WTC11 (cell line): ENCODE results near the gene FES. TPM values are rescaled to one million over a fixed set of nuclear protein-coding genes. Genes with fewer than 3 reads are reported as not detected.

Source experiments
- ATAC-seq: fragments of 200-7000 bp; cut with Tn5 transposase; 2 replicates; pipeline ENCODE4 v1.10.0; 2021; ENCODE audit warnings: mild to moderate bottlenecking, moderate library complexity
- CTCF ChIA-PET: fragments of 300-600 bp; sonication (Branson Sonifier 250); formaldehyde crosslinking; loops from one replicate; lab custom pipeline; 2021; ENCODE audit warnings: antibody characterized with exemption; lab: Charles Lee
- POLR2A ChIA-PET: fragments of 350-600 bp; sonication (Branson Sonifier 250); formaldehyde crosslinking; loops from one replicate; lab custom pipeline; 2021; ENCODE audit warnings: antibody characterized with exemption; lab: Charles Lee
- DNase-seq: peaks from one replicate; pipeline ENCODE4 v3.0.0; 2021; ENCODE audit warnings: low spot score
- H3K27ac Mint-ChIP-seq: 2 replicates; pipeline ENCODE4 v1.8.0; 2021; ENCODE audit warnings: mixed read lengths
- H3K27me3 Mint-ChIP-seq: 2 replicates; pipeline ENCODE4 v1.8.0; 2021; ENCODE audit warnings: low read depth, mild to moderate bottlenecking, moderate library complexity, mixed read lengths
- H3K36me3 Mint-ChIP-seq: 2 replicates; pipeline ENCODE4 v1.8.0; 2021; ENCODE audit warnings: mixed read lengths
- H3K4me1 Mint-ChIP-seq: 2 replicates; pipeline ENCODE4 v1.8.0; 2022; ENCODE audit warnings: mixed read lengths
- H3K4me3 Mint-ChIP-seq: 2 replicates; pipeline ENCODE4 v1.8.0; 2021; ENCODE audit warnings: mild to moderate bottlenecking, moderate library complexity, mixed read lengths
- H3K9me3 Mint-ChIP-seq: 2 replicates; pipeline ENCODE4 v1.8.0; 2021; ENCODE audit warnings: mixed read lengths
- ATF2 ChIP-seq: sonication (generic); formaldehyde crosslinking; IDR thresholded peaks from 2 replicates; pipeline ENCODE4 v1.8.1; 2022; ENCODE audit warnings: low read depth, missing genetic modification reagents, borderline replicate concordance
- ATF3 ChIP-seq: sonication (generic); formaldehyde crosslinking; conservative IDR thresholded peaks from 2 replicates; pipeline ENCODE4 v1.8.1; 2022; ENCODE audit warnings: mild to moderate bottlenecking, missing genetic modification reagents
- E2F1 ChIP-seq: sonication (generic); formaldehyde crosslinking; IDR thresholded peaks from 2 replicates; pipeline ENCODE4 v1.8.0; 2022; ENCODE audit warnings: mild to moderate bottlenecking, missing genetic modification reagents
- E2F4 ChIP-seq: sonication (generic); formaldehyde crosslinking; IDR thresholded peaks from 2 replicates; pipeline ENCODE4 v1.8.1; 2022; ENCODE audit warnings: low read depth, mild to moderate bottlenecking, moderate library complexity, missing genetic modification reagents, borderline replicate concordance
- ESRRA ChIP-seq: sonication (generic); formaldehyde crosslinking; IDR thresholded peaks from 2 replicates; pipeline ENCODE4 v1.8.1; 2022; ENCODE audit warnings: mild to moderate bottlenecking, missing genetic modification reagents, borderline replicate concordance
- ETV6 ChIP-seq: sonication (generic); formaldehyde crosslinking; IDR thresholded peaks from 2 replicates; pipeline ENCODE4 v1.8.1; 2022; ENCODE audit warnings: mild to moderate bottlenecking, missing genetic modification reagents
- FOXK1 ChIP-seq: sonication (generic); formaldehyde crosslinking; IDR thresholded peaks from 2 replicates; pipeline ENCODE4 v1.8.0; 2022; ENCODE audit warnings: mild to moderate bottlenecking, moderate library complexity, missing genetic modification reagents
- FOXP4 ChIP-seq: sonication (generic); formaldehyde crosslinking; IDR thresholded peaks from 2 replicates; pipeline ENCODE4 v1.8.0; 2022; ENCODE audit warnings: mild to moderate bottlenecking, missing genetic modification reagents
- HMGA2 ChIP-seq: fragments of 250-450 bp; sonication (Bioruptor Pico); IDR thresholded peaks from 2 replicates; pipeline ENCODE4 v1.4.0; 2021; ENCODE audit warnings: mild to moderate bottlenecking, moderate library complexity
- HMGXB4 ChIP-seq: sonication (generic); formaldehyde crosslinking; IDR thresholded peaks from 2 replicates; pipeline ENCODE4 v1.8.1; 2023; ENCODE audit warnings: mild to moderate bottlenecking, moderate library complexity, missing genetic modification reagents
- IRF1 ChIP-seq: sonication (generic); formaldehyde crosslinking; IDR thresholded peaks from 2 replicates; pipeline ENCODE4 v1.8.0; 2023; ENCODE audit warnings: missing genetic modification reagents
- MLX ChIP-seq: sonication (generic); formaldehyde crosslinking; IDR thresholded peaks from 2 replicates; pipeline ENCODE4 v1.8.1; 2023; ENCODE audit warnings: mild to moderate bottlenecking, missing genetic modification reagents, moderate library complexity
- NFYB ChIP-seq: sonication (generic); formaldehyde crosslinking; conservative IDR thresholded peaks from 2 replicates; pipeline ENCODE4 v1.8.0; 2022; ENCODE audit warnings: low read depth, missing genetic modification reagents
- SMAD4 ChIP-seq: sonication (generic); formaldehyde crosslinking; IDR thresholded peaks from 2 replicates; pipeline ENCODE4 v1.8.0; 2022; ENCODE audit warnings: mild to moderate bottlenecking, missing genetic modification reagents
- SOX15 ChIP-seq: fragments of 250-450 bp; sonication (Bioruptor Pico); IDR thresholded peaks from 2 replicates; pipeline ENCODE4 v1.9.0; 2021; ENCODE audit warnings: mild to moderate bottlenecking
- STAT6 ChIP-seq: sonication (generic); formaldehyde crosslinking; conservative IDR thresholded peaks from 2 replicates; pipeline ENCODE4 v1.8.1; 2023; ENCODE audit warnings: mild to moderate bottlenecking, low read depth, missing genetic modification reagents, moderate library complexity
- TP53 ChIP-seq: sonication (generic); formaldehyde crosslinking; IDR thresholded peaks from 2 replicates; pipeline ENCODE4 v1.8.1; 2023; ENCODE audit warnings: mild to moderate bottlenecking, missing genetic modification reagents
- ZMAT4 ChIP-seq: fragments of 250-450 bp; sonication (Bioruptor Pico); IDR thresholded peaks from 2 replicates; pipeline ENCODE4 v1.9.0; 2021; ENCODE audit warnings: mild to moderate bottlenecking
- ZNF263 ChIP-seq: sonication (generic); formaldehyde crosslinking; IDR thresholded peaks from 2 replicates; pipeline ENCODE4 v1.8.1; 2022; ENCODE audit warnings: low read depth, mild to moderate bottlenecking, moderate library complexity, missing genetic modification reagents
- ZNF317 ChIP-seq: sonication (generic); formaldehyde crosslinking; IDR thresholded peaks from 2 replicates; pipeline ENCODE4 v1.8.1; 2023; ENCODE audit warnings: low read depth, mild to moderate bottlenecking, moderate library complexity, missing genetic modification reagents, borderline replicate concordance
- total RNA-seq: library from RNA; stranded (reverse); gene quantifications from 3 replicates; pipeline ENCODE4 v1.2.3, GENCODE V29; 2021

FES gene
- total RNA-seq, 1 experiment from 2014 or later = 10.0 TPM

GRCh38 chr15:90882781-90883525 lies 1.4 kb upstream of the FES start:
- ATAC-seq (no peak), DNase-seq (no peak)
- ChIA-PET POLR2A (no interaction called here), CTCF (interaction anchor here (1.0 to 4.9 kb wide), 4 partner anchors 21 to 563 kb away, joined by 3 to 75 read pairs (median 25); partner anchors contain the start of genes HDDC3, MAN2A2 and UNC45A)
- Mint-ChIP-seq H3K4me1 (peaks cover 22% of the 10 kb centered on the region), H3K27ac (no peak overlapping the region), H3K4me3 (no peak overlapping the region), H3K36me3 (peaks cover 15% of the 10 kb centered on the region; the same call in 1 of the 2 replicates), H3K9me3 (no peaks in the 10 kb centered on the region), H3K27me3 (no peaks in the 10 kb centered on the region)
- TF ChIP-seq ATF2 (CRISPR knock-in tag) (no peak), HMGXB4 (CRISPR knock-in tag) (no peak), E2F1 (CRISPR knock-in tag) (no peak), FOXK1 (CRISPR knock-in tag) (no peak), ZNF317 (CRISPR knock-in tag) (no peak), SMAD4 (CRISPR knock-in tag) (no peak), E2F4 (no peak), ZNF263 (CRISPR knock-in tag) (no peak), SOX15 (CRISPR knock-in tag) (no peak), ETV6 (CRISPR knock-in tag) (no peak), ATF3 (CRISPR knock-in tag) (no peak), ESRRA (no peak), NFYB (CRISPR knock-in tag) (no peak)

GRCh38 chr15:90883526-90883975 lies 753 bp upstream of the FES start:
- CTCF ChIA-PET = interaction anchor here (1.0 to 4.9 kb wide), 6 partner anchors 21 to 563 kb away, joined by 3 to 75 read pairs (median 32); partner anchors contain the start of genes HDDC3, MAN2A2 and UNC45A
- H3K36me3 Mint-ChIP-seq = peaks cover 9% of the 10 kb centered on the region; the same call in 1 of the 2 replicates
- TF ChIP-seq STAT6 = no peak
- no peak for TF ChIP-seq TP53 (CRISPR knock-in tag)
- TF ChIP-seq HMGA2 = no peak
- no peak for TF ChIP-seq FOXP4 (CRISPR knock-in tag)
- TF ChIP-seq IRF1 (CRISPR knock-in tag) = no peak
- TF ChIP-seq MLX (CRISPR knock-in tag) = no peak
- no peak for TF ChIP-seq ZMAT4 (CRISPR knock-in tag)

More at GRCh38 chr15:90883526-90883975, 753 bp upstream of the FES start:
- DNase-seq (no peak), ATAC-seq (no peak)
- H3K27ac Mint-ChIP-seq = no peak overlapping the region
- peak overlapping the region; percentile 45 for H3K4me3 Mint-ChIP-seq
- peaks cover 22% of the 10 kb centered on the region for H3K4me1 Mint-ChIP-seq
- POLR2A ChIA-PET = interaction anchor here (2.7 kb wide), 1 partner anchor 14 kb away, joined by 8 read pairs; the partner anchor contains the start of gene FURIN
- H3K27me3 Mint-ChIP-seq = no peaks in the 10 kb centered on the region
- H3K9me3 Mint-ChIP-seq = no peaks in the 10 kb centered on the region
